Measurements from ENCODE around the gene KCTD21.

The KCTD21 gene

DNA sequence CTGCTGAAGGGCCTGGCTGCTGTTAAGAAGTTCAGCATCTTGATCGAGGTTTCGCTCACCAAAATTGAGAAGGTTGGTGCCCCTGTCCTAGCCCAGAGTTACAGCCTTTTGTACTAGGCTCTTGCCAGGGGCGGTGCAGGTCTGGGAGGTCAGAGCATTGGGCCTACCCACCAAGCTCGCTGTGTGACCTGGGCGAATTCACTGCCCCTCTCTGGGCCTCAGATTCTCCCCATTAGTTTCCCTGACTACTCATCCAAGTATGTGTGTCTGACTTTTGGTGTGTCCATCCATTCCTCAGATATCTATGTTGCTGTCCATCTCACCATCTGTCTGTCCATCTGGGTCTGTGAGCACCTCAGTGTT is 11.2 kb upstream of the KCTD21 start:
- Histone ChIP-seq H4K20me1 (ENCODE audit: insufficient read depth, low read length) (no peaks in the 10 kb centered on the region), H3K9ac (ENCODE audit: low read length) (no peak overlapping the region), H3K27ac (ENCODE audit: low read length) (no peak overlapping the region), H3K36me3 (replicated peaks; ENCODE audit: insufficient read depth, low read length) (no peaks in the 10 kb centered on the region), H2AFZ (ENCODE audit: low read length) (no peak overlapping the region), H3K79me2 (ENCODE audit: low read length) (no peaks in the 10 kb centered on the region), H3F3A (ENCODE audit: insufficient read depth, low read length) (no peaks in the 10 kb centered on the region), H3K4me1 (ENCODE audit: low read length) (peaks cover 10% of the 10 kb centered on the region), H3K9me3 (replicated peaks; ENCODE audit: insufficient read depth, low read length) (no peaks in the 10 kb centered on the region), H3K4me2 (ENCODE audit: low read depth, low read length) (no peak overlapping the region), H3K4me3 (ENCODE audit: low read length) (no peak overlapping the region), H3K9me2 (replicated peaks; ENCODE audit: insufficient read depth, low read length) (no peaks in the 10 kb centered on the region), H3K27me3 (replicated peaks; ENCODE audit: insufficient read depth, low read length) (no peaks in the 10 kb centered on the region)
- TF ChIP-seq, protein P1, sequence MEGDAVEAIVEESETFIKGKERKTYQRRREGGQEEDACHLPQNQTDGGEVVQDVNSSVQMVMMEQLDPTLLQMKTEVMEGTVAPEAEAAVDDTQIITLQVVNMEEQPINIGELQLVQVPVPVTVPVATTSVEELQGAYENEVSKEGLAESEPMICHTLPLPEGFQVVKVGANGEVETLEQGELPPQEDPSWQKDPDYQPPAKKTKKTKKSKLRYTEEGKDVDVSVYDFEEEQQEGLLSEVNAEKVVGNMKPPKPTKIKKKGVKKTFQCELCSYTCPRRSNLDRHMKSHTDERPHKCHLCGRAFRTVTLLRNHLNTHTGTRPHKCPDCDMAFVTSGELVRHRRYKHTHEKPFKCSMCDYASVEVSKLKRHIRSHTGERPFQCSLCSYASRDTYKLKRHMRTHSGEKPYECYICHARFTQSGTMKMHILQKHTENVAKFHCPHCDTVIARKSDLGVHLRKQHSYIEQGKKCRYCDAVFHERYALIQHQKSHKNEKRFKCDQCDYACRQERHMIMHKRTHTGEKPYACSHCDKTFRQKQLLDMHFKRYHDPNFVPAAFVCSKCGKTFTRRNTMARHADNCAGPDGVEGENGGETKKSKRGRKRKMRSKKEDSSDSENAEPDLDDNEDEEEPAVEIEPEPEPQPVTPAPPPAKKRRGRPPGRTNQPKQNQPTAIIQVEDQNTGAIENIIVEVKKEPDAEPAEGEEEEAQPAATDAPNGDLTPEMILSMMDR (IDR thresholded peaks at IDR 0.05; ENCODE audit: low read length): no peak
- TF ChIP-seq EZH2 (optimal IDR thresholded peaks at IDR 0.05; ENCODE audit: low read depth, low read length) (no peak), EZH2phosphoT487 (IDR thresholded peaks at IDR 0.05; ENCODE audit: low read length) (no peak)
- DNase-seq: no peak

DNA sequence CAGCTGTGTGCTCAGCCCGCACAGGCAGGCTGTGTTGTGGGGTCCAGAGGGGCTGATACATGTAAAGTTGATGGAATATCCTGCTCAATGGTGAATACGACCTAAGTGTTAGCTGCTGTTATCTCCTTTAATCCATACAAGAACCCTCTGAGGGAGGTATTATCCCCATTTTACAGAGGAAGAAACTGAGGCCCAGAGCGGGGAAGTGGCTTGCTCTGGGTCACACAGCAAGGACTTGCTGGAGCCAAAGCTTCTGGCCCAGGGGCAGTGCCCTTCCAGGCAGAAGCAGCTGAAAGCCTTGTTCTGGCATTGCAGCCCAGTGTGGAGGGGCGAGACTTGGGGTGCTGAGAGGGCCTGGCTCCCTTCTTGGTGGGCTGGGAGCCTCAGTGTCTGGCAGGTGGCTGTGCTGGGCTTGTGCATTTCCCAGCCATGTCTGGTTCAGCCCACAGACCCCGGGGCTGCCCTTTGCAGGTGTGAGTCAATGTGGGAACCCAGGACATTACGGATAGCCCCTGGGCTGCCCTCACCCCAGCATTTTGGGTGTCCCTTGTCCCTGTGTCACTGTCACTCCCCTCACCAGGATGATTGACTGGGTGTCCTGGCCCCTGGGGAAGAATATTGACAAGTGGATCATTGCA is 10.7 kb upstream of the KCTD21 start:
- DNase-seq: no peak
- TF ChIP-seq EZH2phosphoT487 (IDR thresholded peaks at IDR 0.05; ENCODE audit: low read length) (no peak), EZH2 (optimal IDR thresholded peaks at IDR 0.05; ENCODE audit: low read depth, low read length) (no peak)
- TF ChIP-seq, protein P1 (IDR thresholded peaks at IDR 0.05; ENCODE audit: low read length): no peak
- Histone ChIP-seq H3K27me3 (replicated peaks; ENCODE audit: insufficient read depth, low read length) (no peaks in the 10 kb centered on the region), H3K27ac (ENCODE audit: low read length) (no peak overlapping the region), H2AFZ (ENCODE audit: low read length) (no peak overlapping the region), H3K9me3 (replicated peaks; ENCODE audit: insufficient read depth, low read length) (no peaks in the 10 kb centered on the region), H3F3A (ENCODE audit: insufficient read depth, low read length) (no peaks in the 10 kb centered on the region), H3K4me3 (ENCODE audit: low read length) (no peak overlapping the region), H3K9me2 (replicated peaks; ENCODE audit: insufficient read depth, low read length) (no peaks in the 10 kb centered on the region), H3K79me2 (ENCODE audit: low read length) (no peaks in the 10 kb centered on the region), H3K36me3 (replicated peaks; ENCODE audit: insufficient read depth, low read length) (no peaks in the 10 kb centered on the region), H3K9ac (ENCODE audit: low read length) (no peak overlapping the region), H3K4me2 (ENCODE audit: low read depth, low read length) (no peak overlapping the region), H4K20me1 (ENCODE audit: insufficient read depth, low read length) (no peaks in the 10 kb centered on the region), H3K4me1 (ENCODE audit: low read length) (peaks cover 10% of the 10 kb centered on the region)

DNA sequence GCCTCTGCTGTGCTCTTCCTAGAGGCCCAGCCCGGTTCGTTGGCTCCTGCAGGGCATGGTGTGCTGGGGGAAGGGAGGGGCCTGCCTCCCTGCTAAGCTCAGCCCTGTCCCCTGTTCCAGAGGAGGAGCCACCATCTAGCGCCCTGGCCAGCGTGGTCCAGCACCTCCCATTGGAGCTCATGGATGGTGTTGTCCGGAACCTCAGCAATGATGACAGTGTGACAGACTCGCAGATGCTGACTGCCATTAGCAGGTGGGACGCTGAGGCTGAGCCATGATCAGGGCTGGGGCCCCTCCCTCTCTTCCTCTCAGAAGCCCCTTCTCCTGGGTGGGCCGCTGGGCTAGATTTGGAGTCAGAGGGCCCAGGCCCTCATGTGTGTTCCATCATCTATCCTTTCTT is 9.4 kb upstream of the KCTD21 start:
- Histone ChIP-seq H4K20me1 (ENCODE audit: insufficient read depth, low read length) (no peaks in the 10 kb centered on the region), H3K27me3 (replicated peaks; ENCODE audit: insufficient read depth, low read length) (no peaks in the 10 kb centered on the region), H3K4me3 (ENCODE audit: low read length) (no peak overlapping the region), H3K79me2 (ENCODE audit: low read length) (no peaks in the 10 kb centered on the region), H3K36me3 (replicated peaks; ENCODE audit: insufficient read depth, low read length) (no peaks in the 10 kb centered on the region), H3K9me2 (replicated peaks; ENCODE audit: insufficient read depth, low read length) (no peaks in the 10 kb centered on the region), H3K27ac (ENCODE audit: low read length) (no peak overlapping the region), H3K9ac (ENCODE audit: low read length) (no peak overlapping the region), H2AFZ (ENCODE audit: low read length) (no peak overlapping the region), H3K9me3 (replicated peaks; ENCODE audit: insufficient read depth, low read length) (no peaks in the 10 kb centered on the region), H3K4me1 (ENCODE audit: low read length) (peaks cover 6% of the 10 kb centered on the region), H3K4me2 (ENCODE audit: low read depth, low read length) (no peak overlapping the region), H3F3A (ENCODE audit: insufficient read depth, low read length) (no peaks in the 10 kb centered on the region)
- TF ChIP-seq EZH2 (optimal IDR thresholded peaks at IDR 0.05; ENCODE audit: low read depth, low read length): no peak
- TF ChIP-seq, protein P1 (IDR thresholded peaks at IDR 0.05; ENCODE audit: low read length): no peak
- TF ChIP-seq EZH2phosphoT487 (IDR thresholded peaks at IDR 0.05; ENCODE audit: low read length): no peak
- no peak for DNase-seq
